Stimulated activated CD4-positive, alpha-beta T cell treated with anti-CD3 and anti-CD28 coated beads, TNF-alpha, amount 100 ng/mL, for 1 hour (primary cell): Measurements from ENCODE around the gene ZNF618.

ENCODE experiments used
- DNase-seq, 3 donors: peaks; one replicate each; pipeline ENCODE4 v3.0.0-alpha.2; 2020; ENCODE audit warnings: low read depth in 3 of 3, low spot score in 1 of 3

ZNF618 gene

DNA sequence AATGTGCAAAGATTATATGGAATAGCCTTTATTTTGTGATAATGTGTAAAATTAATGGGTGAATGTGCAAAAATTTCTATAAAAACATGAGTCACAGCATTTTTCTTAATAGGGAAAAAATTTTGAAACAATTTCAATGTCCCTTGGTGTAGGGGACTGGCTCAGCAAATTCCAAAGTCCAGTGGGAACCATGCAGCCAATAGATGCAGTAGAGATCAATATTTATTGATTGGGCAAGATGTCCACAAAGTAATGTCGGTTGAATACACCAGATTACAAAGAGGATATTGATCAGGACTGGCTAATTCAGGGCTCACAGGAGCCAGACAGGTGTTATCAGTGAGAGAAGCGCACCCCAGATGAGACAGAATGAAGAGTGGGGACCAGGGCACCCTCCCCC, 139.5 kb downstream of the ZNF618 start:
- no peak for DNase-seq

DNA sequence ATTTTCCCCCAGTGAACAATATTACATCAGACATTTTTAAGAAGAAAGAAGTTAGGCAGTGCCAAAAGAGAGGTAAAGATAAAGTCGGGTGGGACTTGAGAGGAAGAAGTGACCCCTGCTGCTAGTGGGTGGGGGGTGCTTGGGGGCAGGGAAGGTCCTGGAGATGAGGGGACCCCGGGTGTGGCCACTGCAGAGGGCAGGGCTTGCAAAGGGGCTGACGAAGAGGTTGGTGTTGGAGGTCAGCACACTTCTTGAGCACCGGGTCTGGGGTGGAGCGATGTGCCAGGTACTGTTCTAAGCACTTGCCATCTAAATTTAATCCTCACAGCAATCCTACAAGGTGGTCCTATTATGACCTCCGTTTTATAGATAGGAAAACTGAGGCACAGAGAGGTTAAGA, 140.0 kb downstream of the ZNF618 start:
- DNase-seq = no peak

- no peak for DNase-seq
Measured at GRCh38 chr9:114016629-114017423, 140.7 kb downstream of the ZNF618 start.

GRCh38 chr9:114017741-114018715, 141.9 kb downstream of the ZNF618 start:
- DNase-seq = no peak

GRCh38 chr9:114021578-114021977, 145.5 kb downstream of the ZNF618 start:
- no peak for DNase-seq

DNA sequence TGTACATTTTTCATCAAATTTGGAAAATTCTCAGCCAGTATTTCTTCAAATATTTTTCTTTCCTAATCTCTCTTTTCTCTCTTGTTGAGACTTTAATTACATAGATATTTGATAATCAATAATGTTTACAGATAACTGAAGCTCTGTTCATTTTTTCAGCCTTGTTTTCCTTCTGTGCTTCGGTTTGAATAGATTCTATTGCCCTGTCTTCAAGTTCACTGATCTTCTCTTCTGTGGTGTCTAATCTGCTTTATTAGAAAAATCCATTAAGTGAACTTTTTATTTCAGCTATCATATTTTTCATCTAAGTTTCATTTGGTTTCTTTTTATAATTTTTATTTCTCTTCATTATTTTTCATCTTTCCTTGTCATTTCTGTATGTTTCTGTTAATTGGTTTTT, 147.9 kb downstream of the ZNF618 start:
- DNase-seq = no peak

DNA sequence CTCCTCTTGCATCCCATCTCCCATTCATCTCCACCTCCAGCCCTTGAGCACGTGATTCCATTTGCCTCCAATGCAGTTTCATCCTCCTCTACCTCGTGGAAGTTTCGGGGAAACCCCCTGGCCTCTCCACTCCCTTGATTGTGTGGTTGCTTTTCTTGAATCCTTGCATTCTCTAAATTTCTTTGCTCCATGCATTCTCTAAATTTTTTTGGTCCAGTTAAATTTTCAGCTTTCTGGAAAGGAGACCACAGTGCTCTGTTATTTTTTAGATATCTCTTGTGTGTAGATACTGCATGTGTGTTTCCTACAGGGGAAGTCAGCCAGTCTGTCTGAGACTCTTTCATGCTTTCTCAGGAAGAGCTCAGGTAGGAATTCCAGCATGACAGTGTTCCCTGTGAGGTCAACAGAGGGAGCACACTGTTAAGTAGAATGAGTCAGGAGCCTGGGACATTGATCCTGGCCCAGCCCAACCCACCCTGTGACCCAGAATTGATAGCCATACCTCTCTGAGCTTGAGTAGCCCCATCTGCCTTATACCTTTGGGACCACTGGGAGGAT, 149.2 kb downstream of the ZNF618 start:
- DNase-seq = no peak

- DNase-seq = no peak
Measured at GRCh38 chr9:114025760-114026159, 149.7 kb downstream of the ZNF618 start.

- DNase-seq = no peak
Measured at GRCh38 chr9:114026335-114026734, 150.2 kb downstream of the ZNF618 start.

- DNase-seq = no peak
Measured at GRCh38 chr9:114027159-114027862, 151.2 kb downstream of the ZNF618 start.

DNA sequence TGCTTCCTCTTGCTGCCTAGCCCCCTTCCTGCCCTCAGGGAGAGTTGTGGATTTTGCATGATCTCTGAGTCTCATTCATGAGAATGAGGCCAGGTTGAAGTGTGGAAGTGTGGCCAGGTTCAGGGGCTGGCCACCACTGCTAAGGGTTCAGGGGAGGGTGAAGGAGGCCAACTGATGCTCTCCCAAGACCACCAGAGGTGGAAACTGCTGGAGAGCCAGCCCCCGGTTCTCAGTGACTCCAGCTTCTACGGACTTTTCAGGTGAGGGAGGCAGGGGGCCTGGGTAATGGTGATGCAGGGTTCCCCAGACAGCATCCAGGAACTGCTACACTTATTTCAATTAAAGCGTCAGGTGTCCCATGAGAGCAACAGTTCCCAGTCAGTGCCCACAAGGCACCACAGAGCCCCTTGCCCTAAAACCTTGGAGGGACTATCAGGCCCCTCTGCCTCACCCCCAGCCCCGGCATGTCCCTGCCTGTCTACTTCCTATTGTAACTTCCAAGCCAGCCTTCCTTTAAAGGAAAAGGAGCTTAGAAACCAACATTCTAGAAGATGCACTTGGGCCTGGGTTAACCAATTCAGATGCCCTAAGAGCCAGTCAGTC, 151.9 kb downstream of the ZNF618 start:
- no peak for DNase-seq

DNA sequence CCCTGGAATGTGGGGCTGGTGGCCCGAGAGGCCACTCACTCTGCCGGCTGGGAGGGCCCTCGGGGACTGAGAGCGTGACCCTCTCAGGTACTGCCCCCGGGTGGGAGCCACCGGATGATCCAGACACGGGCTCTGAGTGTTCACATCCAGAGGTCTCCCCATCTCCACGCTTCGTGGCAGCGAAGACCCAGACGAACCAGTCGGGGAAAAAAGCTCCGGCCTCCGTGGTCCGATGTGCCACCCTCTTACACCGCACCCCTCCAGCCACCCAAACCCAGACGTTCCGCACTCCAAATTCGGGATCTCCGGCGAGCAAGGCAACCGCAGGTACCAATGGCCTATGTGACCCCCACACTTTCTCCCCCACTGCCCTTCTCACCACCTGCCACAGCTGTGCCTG, 152.5 kb downstream of the ZNF618 start:
- no peak for DNase-seq

- no peak for DNase-seq
Measured at GRCh38 chr9:114029311-114030170, 153.4 kb downstream of the ZNF618 start.

GRCh38 chr9:114030364-114030763, 154.3 kb downstream of the ZNF618 start:
- no peak for DNase-seq

DNA sequence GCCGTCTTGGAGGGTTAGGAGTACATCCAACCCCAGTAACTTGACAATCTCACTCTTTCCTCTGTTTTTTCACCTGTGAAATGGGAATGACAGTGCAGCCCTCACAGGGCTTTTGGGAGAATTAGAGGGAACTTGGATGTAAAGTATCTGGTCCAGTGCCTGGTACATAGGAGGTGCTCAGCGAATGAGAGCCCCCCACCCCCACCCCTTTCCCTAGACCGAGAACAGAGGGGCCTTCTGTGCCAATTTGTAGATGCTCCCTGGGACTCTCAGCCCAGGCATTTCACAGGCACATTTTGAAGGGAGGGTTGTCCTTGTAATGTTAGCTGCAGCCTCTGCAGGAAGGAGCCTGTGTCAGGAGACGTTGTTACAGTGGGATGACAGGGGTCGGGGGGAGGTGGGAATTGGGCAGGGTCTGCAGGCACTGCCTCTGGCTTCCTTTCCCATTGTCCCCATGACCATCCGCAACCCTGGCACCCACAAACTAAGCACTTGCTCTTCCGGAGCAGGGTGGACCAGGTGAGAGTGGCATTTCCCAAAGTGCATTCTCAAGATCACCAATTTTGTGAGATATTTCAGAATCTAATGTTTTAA, 155.0 kb downstream of the ZNF618 start:
- no peak for DNase-seq

GRCh38 chr9:114031948-114032840, 156.1 kb downstream of the ZNF618 start:
- DNase-seq = no peak

GRCh38 chr9:114033397-114034103, 157.4 kb downstream of the ZNF618 start:
- DNase-seq = no peak

DNA sequence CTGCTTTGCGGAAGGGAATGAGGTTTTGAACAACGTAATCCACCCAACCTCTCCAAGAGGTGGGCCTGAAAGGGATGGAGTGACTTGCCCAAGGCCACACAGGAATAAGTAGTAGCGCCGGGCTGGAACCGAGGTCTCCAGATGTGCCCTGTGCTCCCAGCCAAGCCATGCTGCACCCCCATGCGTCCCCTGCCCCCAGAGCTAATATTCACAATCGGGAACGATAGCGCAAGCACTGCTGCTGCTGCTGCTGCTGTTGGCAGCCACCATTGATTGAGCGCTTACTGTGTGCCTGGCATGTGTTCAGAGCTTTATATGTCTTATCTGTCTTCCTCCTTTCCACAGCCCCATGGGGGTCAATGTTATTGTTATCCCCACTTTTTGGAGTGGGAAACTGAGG, 158.1 kb downstream of the ZNF618 start:
- no peak for DNase-seq
